Panc1 (cell line): ENCODE data around the gene RAD1.

Source experiments
- CTCF ChIP-seq: fragments of 450-650 bp; IDR thresholded peaks from 2 replicates; pipeline ENCODE4 v1.5.1; 2017; ENCODE audit warnings: mild to moderate bottlenecking
- POLR2AphosphoS5 ChIP-seq: IDR thresholded peaks from 2 replicates; pipeline ENCODE4 v1.6.1; 2012; ENCODE audit warnings: mild to moderate bottlenecking, low read depth, low read length, moderate library complexity

GRCh38 chr5:34859253-34859652 lies 56.1 kb downstream of the RAD1 start:
- TF ChIP-seq CTCF (no peak), POLR2AphosphoS5 (no peak)
